Kidney glomerular epithelial cell (primary cell): ENCODE results near the gene PCGF2.
A peak's percentile ranks its signal among the peaks of the same experiment; 100 is the strongest.
"Not testable (repeated sequence)": the region's sequence is repeated elsewhere in the genome, so short reads cannot be mapped to it uniquely, and the experiment has no call there.

Experiments used
- DNase-seq: peaks from one replicate; lab custom pipeline; 2025; lab: John Stamatoyannopoulos, UW

PCGF2 gene

GRCh38 chr17:38735161-38735997, 12.8 kb downstream of the PCGF2 start:
- DNase-seq, result peak; percentile 4

- no peak for DNase-seq
Measured at GRCh38 chr17:38733982-38734973, 13.9 kb downstream of the PCGF2 start.

GRCh38 chr17:38733282-38733981, 14.7 kb downstream of the PCGF2 start:
- DNase-seq, result no peak

GRCh38 chr17:38732376-38733281, 15.5 kb downstream of the PCGF2 start:
- DNase-seq, result peak; percentile 17

- DNase-seq, result no peak
Measured at GRCh38 chr17:38731526-38732294, 16.4 kb downstream of the PCGF2 start.

- peak; percentile 70 for DNase-seq
Measured at GRCh38 chr17:38730526-38731379, 17.4 kb downstream of the PCGF2 start.

- DNase-seq, result peak; percentile 53
Measured at GRCh38 chr17:38729886-38730525, 18.1 kb downstream of the PCGF2 start, which contains the start of gene CISD3. TSS of gene CISD3 (plus strand) at chr17:38730341. CDS start at chr17:38730359, 18 bp downstream.

GRCh38 chr17:38729368-38729885, 18.7 kb downstream of the PCGF2 start:
- DNase-seq, result no peak

- DNase-seq, result no peak
Measured at GRCh38 chr17:38728290-38728831, 19.8 kb downstream of the PCGF2 start.

- DNase-seq, result no peak
Measured at GRCh38 chr17:38727736-38728135, 20.4 kb downstream of the PCGF2 start.

GRCh38 chr17:38726145-38726544, 22.0 kb downstream of the PCGF2 start:
- DNase-seq, result not testable (repeated sequence)

GRCh38 chr17:38725066-38725465, 23.1 kb downstream of the PCGF2 start:
- DNase-seq, result no peak

- no peak for DNase-seq
Measured at GRCh38 chr17:38724337-38724988, 23.7 kb downstream of the PCGF2 start.

GRCh38 chr17:38721802-38722201, 26.3 kb downstream of the PCGF2 start:
- no peak for DNase-seq

GRCh38 chr17:38720941-38721340, 27.2 kb downstream of the PCGF2 start:
- no peak for DNase-seq

GRCh38 chr17:38719943-38720641, 28.0 kb downstream of the PCGF2 start:
- no peak for DNase-seq
